ENCODE data around the gene KMT2C.

GRCh38 chr7:152347888-152348287, 87.9 kb downstream of the KMT2C start:
- no peak for TF ChIP-seq CTCF (conservative IDR thresholded peaks at IDR 0.05; ENCODE audit: low read length)
- TF ChIP-seq EZH2phosphoT487 (IDR thresholded peaks at IDR 0.05; ENCODE audit: borderline replicate concordance, low read depth, low read length) = no peak

All from OCI-LY7 (cell line).